ENCODE data around the gene SLU7.

GRCh38 chr5:160450164-160450932, 31.5 kb upstream of the SLU7 start:
- TF ChIP-seq CTCF (IDR thresholded peaks at IDR 0.05) (no peak), POLR2A (IDR thresholded peaks at IDR 0.05) (no peak)
